ENCODE measurements around the gene PEX14.

PEX14 gene

DNA sequence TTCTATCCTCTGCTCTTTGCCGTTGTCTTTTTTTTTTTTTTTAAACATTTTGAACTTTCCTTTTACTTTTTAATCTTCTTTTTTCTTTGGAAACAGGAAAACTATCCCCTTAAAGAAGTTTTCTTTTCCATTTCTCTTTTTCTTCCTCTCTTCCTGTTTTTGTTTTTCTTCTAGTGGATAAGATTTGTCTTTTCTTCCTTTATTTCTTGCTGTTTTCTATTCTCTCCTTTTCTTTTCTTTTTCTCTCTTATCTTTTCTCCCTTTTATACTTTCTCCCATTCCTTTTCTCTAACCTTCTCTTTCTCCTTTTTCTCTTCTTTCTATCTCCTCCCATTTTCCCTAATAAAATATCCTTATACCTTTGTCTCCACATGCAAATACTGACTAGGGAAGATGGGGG lies 46.2 kb downstream of the PEX14 start:
- no peak for DNase-seq
- WGBS, result 100% methylated on average over 1 of the region's 1 CpG
- H3K18ac ChIP-seq (ENCODE audit: low read depth in 1 of 2, low read length in 2 of 2), result no peak overlapping the region
- H4K8ac ChIP-seq (ENCODE audit: low read length), result no peak overlapping the region
- no peak overlapping the region for H3K23ac ChIP-seq (ENCODE audit: low read length in 2 of 2)
- no peak overlapping the region for H2AFZ ChIP-seq (ENCODE audit: low read depth, low read length)
- H3K9ac ChIP-seq (ENCODE audit: low read length), result no peak overlapping the region
- no peak overlapping the region for H4K91ac ChIP-seq (ENCODE audit: low read length)
- no peak overlapping the region for H2BK5ac ChIP-seq (ENCODE audit: low read depth, low read length, poor library complexity, severe bottlenecking)
- H3K4ac ChIP-seq (ENCODE audit: low read depth in 1 of 2, low read length in 2 of 2), result no peak overlapping the region
- no peak overlapping the region for H2BK12ac ChIP-seq (ENCODE audit: low read length in 2 of 2)
- no peaks in the 10 kb centered on the region for H3K9me3 ChIP-seq (ENCODE audit: control insufficient read depth, low read length)
- no peaks in the 10 kb centered on the region for H3K27me3 ChIP-seq (ENCODE audit: control insufficient read depth in 1 of 2, insufficient read depth in 1 of 2, low read length in 2 of 2)
- peaks cover 33% of the 10 kb centered on the region for H3K79me1 ChIP-seq (replicated peaks; ENCODE audit: low read length, poor library complexity, severe bottlenecking)
- H2AK5ac ChIP-seq (ENCODE audit: low read length, severe bottlenecking), result no peak overlapping the region
- H2BK15ac ChIP-seq (ENCODE audit: low read depth, poor library complexity, severe bottlenecking), result no peak overlapping the region
- H3K4me2 ChIP-seq (ENCODE audit: low read length, poor library complexity, severe bottlenecking), result no peak overlapping the region
- no peaks in the 10 kb centered on the region for H3K36me3 ChIP-seq (ENCODE audit: control insufficient read depth in 1 of 2, insufficient read depth in 2 of 2, low read depth in 1 of 2, low read length in 2 of 2)
- H3K14ac ChIP-seq (ENCODE audit: low read length in 2 of 2), result no peak overlapping the region
- no peak overlapping the region for H3K4me3 ChIP-seq (ENCODE audit: insufficient read depth in 1 of 2, low read depth in 1 of 2, low read length in 2 of 2)
- H2BK120ac ChIP-seq (ENCODE audit: low read depth, low read length), result no peak overlapping the region
- peaks cover 10% of the 10 kb centered on the region for H3K4me1 ChIP-seq (ENCODE audit: control insufficient read depth, insufficient read depth, low read depth, low read length)
- no peak overlapping the region for H3K27ac ChIP-seq (ENCODE audit: low read length, poor library complexity, severe bottlenecking)

DNA sequence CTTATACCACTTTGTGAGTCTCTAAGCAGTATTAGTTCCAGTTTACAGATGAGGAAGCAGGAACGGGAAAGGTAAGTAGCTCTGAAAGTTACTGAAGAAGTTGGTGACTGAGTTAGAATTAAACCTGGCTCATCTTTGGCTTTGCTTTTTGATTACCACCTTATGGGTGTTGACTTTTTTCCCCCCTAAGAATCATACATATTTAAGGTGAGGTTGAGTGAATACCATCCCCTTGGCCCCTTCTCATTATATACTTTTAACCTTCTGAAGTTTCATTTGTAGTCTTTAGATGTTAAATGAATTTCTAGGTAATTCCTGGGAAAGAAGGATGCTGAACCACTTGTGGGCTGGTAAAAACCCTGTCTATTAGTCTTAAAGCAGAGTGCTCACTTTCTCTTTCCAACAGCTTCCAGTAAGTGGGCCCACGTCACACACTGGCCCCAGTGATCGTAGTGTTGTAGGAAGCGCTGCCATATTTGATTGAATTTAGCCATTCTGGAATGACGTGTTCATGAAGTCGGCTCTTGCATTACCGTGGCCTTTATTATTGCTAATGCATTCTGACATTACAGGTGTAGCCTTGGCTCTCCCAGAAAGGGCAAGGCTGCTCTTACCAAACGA lies 46.9 kb downstream of the PEX14 start:
- H3K79me1 ChIP-seq (replicated peaks; ENCODE audit: low read length, poor library complexity, severe bottlenecking), result peaks cover 35% of the 10 kb centered on the region
- H3K14ac ChIP-seq (ENCODE audit: low read length in 2 of 2), result no peak overlapping the region
- H4K91ac ChIP-seq (ENCODE audit: low read length), result no peak overlapping the region
- H3K9ac ChIP-seq (ENCODE audit: low read length), result no peak overlapping the region
- H3K4me1 ChIP-seq (ENCODE audit: control insufficient read depth, insufficient read depth, low read depth, low read length), result peaks cover 10% of the 10 kb centered on the region
- H3K23ac ChIP-seq (ENCODE audit: low read length in 2 of 2), result no peak overlapping the region
- H2BK12ac ChIP-seq (ENCODE audit: low read length in 2 of 2), result no peak overlapping the region
- no peak overlapping the region for H2AK5ac ChIP-seq (ENCODE audit: low read length, severe bottlenecking)
- DNase-seq, result no peak
- WGBS, result 99% methylated on average over 8 of the region's 8 CpGs
- no peak overlapping the region for H3K18ac ChIP-seq (ENCODE audit: low read depth in 1 of 2, low read length in 2 of 2)
- H3K27ac ChIP-seq (ENCODE audit: low read length, poor library complexity, severe bottlenecking), result no peak overlapping the region
- no peaks in the 10 kb centered on the region for H3K9me3 ChIP-seq (ENCODE audit: control insufficient read depth, low read length)
- no peak overlapping the region for H4K8ac ChIP-seq (ENCODE audit: low read length)
- H2AFZ ChIP-seq (ENCODE audit: low read depth, low read length), result no peak overlapping the region
- no peak overlapping the region for H2BK5ac ChIP-seq (ENCODE audit: low read depth, low read length, poor library complexity, severe bottlenecking)
- no peak overlapping the region for H3K4ac ChIP-seq (ENCODE audit: low read depth in 1 of 2, low read length in 2 of 2)
- no peaks in the 10 kb centered on the region for H3K36me3 ChIP-seq (ENCODE audit: control insufficient read depth in 1 of 2, insufficient read depth in 2 of 2, low read depth in 1 of 2, low read length in 2 of 2)
- H3K4me2 ChIP-seq (ENCODE audit: low read length, poor library complexity, severe bottlenecking), result no peak overlapping the region
- H2BK15ac ChIP-seq (ENCODE audit: low read depth, poor library complexity, severe bottlenecking), result no peak overlapping the region
- H3K4me3 ChIP-seq (ENCODE audit: insufficient read depth in 1 of 2, low read depth in 1 of 2, low read length in 2 of 2), result no peak overlapping the region
- no peak overlapping the region for H2BK120ac ChIP-seq (ENCODE audit: low read depth, low read length)
- H3K27me3 ChIP-seq (ENCODE audit: control insufficient read depth in 1 of 2, insufficient read depth in 1 of 2, low read length in 2 of 2), result no peaks in the 10 kb centered on the region

- no peak for DNase-seq
Observed at GRCh38 chr1:10522322-10522860, 47.6 kb downstream of the PEX14 start.

GRCh38 chr1:10525208-10525607 lies 50.5 kb downstream of the PEX14 start:
- no peak overlapping the region for H4K91ac ChIP-seq (ENCODE audit: low read length)
- no peak overlapping the region for H2BK15ac ChIP-seq (ENCODE audit: low read depth, poor library complexity, severe bottlenecking)
- no peak overlapping the region for H3K14ac ChIP-seq (ENCODE audit: low read length in 2 of 2)
- no peak overlapping the region for H2BK120ac ChIP-seq (ENCODE audit: low read depth, low read length)
- no peak overlapping the region for H2BK12ac ChIP-seq (ENCODE audit: low read length in 2 of 2)
- no peak overlapping the region for H3K4ac ChIP-seq (ENCODE audit: low read depth in 1 of 2, low read length in 2 of 2)
- no peak overlapping the region for H3K23ac ChIP-seq (ENCODE audit: low read length in 2 of 2)
- H2BK5ac ChIP-seq (ENCODE audit: low read depth, low read length, poor library complexity, severe bottlenecking), result no peak overlapping the region
- H3K9ac ChIP-seq (ENCODE audit: low read length), result no peak overlapping the region
- H3K18ac ChIP-seq (ENCODE audit: low read depth in 1 of 2, low read length in 2 of 2), result no peak overlapping the region
- no peaks in the 10 kb centered on the region for H3K36me3 ChIP-seq (ENCODE audit: control insufficient read depth in 1 of 2, insufficient read depth in 2 of 2, low read depth in 1 of 2, low read length in 2 of 2)
- no peak overlapping the region for H2AFZ ChIP-seq (ENCODE audit: low read depth, low read length)
- H3K79me1 ChIP-seq (replicated peaks; ENCODE audit: low read length, poor library complexity, severe bottlenecking), result peaks cover 27% of the 10 kb centered on the region
- no peaks in the 10 kb centered on the region for H3K9me3 ChIP-seq (ENCODE audit: control insufficient read depth, low read length)
- H2AK5ac ChIP-seq (ENCODE audit: low read length, severe bottlenecking), result peak overlapping the region; percentile 69
- WGBS, result 97% methylated on average over 4 of the region's 5 CpGs
- H3K4me2 ChIP-seq (ENCODE audit: low read length, poor library complexity, severe bottlenecking), result no peak overlapping the region
- H3K27ac ChIP-seq (ENCODE audit: low read length, poor library complexity, severe bottlenecking), result no peak overlapping the region
- DNase-seq, result no peak
- H3K27me3 ChIP-seq (ENCODE audit: control insufficient read depth in 1 of 2, insufficient read depth in 1 of 2, low read length in 2 of 2), result no peaks in the 10 kb centered on the region
- H4K8ac ChIP-seq (ENCODE audit: low read length), result no peak overlapping the region
- no peak overlapping the region for H3K4me3 ChIP-seq (ENCODE audit: insufficient read depth in 1 of 2, low read depth in 1 of 2, low read length in 2 of 2)
- peaks cover 11% of the 10 kb centered on the region for H3K4me1 ChIP-seq (ENCODE audit: control insufficient read depth, insufficient read depth, low read depth, low read length)

More at GRCh38 chr1:10522322-10522860, 47.6 kb downstream of the PEX14 start:
- no peaks in the 10 kb centered on the region for H3K9me3 ChIP-seq (ENCODE audit: control insufficient read depth, low read length)
- H3K27ac ChIP-seq (ENCODE audit: low read length, poor library complexity, severe bottlenecking), result no peak overlapping the region
- no peak overlapping the region for H3K14ac ChIP-seq (ENCODE audit: low read length in 2 of 2)
- no peak overlapping the region for H2AK5ac ChIP-seq (ENCODE audit: low read length, severe bottlenecking)
- H3K4me3 ChIP-seq (ENCODE audit: insufficient read depth in 1 of 2, low read depth in 1 of 2, low read length in 2 of 2), result no peak overlapping the region
- no peaks in the 10 kb centered on the region for H3K27me3 ChIP-seq (ENCODE audit: control insufficient read depth in 1 of 2, insufficient read depth in 1 of 2, low read length in 2 of 2)
- peaks cover 6% of the 10 kb centered on the region for H3K4me1 ChIP-seq (ENCODE audit: control insufficient read depth, insufficient read depth, low read depth, low read length)
- no peak overlapping the region for H3K23ac ChIP-seq (ENCODE audit: low read length in 2 of 2)
- peaks cover 36% of the 10 kb centered on the region for H3K79me1 ChIP-seq (replicated peaks; ENCODE audit: low read length, poor library complexity, severe bottlenecking)
- WGBS, result 91% methylated on average over 2 of the region's 3 CpGs
- H3K4me2 ChIP-seq (ENCODE audit: low read length, poor library complexity, severe bottlenecking), result no peak overlapping the region
- no peak overlapping the region for H2BK12ac ChIP-seq (ENCODE audit: low read length in 2 of 2)
- H3K36me3 ChIP-seq (ENCODE audit: control insufficient read depth in 1 of 2, insufficient read depth in 2 of 2, low read depth in 1 of 2, low read length in 2 of 2), result no peaks in the 10 kb centered on the region
- H2BK5ac ChIP-seq (ENCODE audit: low read depth, low read length, poor library complexity, severe bottlenecking), result no peak overlapping the region
- H2BK15ac ChIP-seq (ENCODE audit: low read depth, poor library complexity, severe bottlenecking), result no peak overlapping the region
- no peak overlapping the region for H3K18ac ChIP-seq (ENCODE audit: low read depth in 1 of 2, low read length in 2 of 2)
- H4K8ac ChIP-seq (ENCODE audit: low read length), result no peak overlapping the region
- H4K91ac ChIP-seq (ENCODE audit: low read length), result no peak overlapping the region
- no peak overlapping the region for H2BK120ac ChIP-seq (ENCODE audit: low read depth, low read length)
- H3K4ac ChIP-seq (ENCODE audit: low read depth in 1 of 2, low read length in 2 of 2), result no peak overlapping the region
- no peak overlapping the region for H2AFZ ChIP-seq (ENCODE audit: low read depth, low read length)
- H3K9ac ChIP-seq (ENCODE audit: low read length), result no peak overlapping the region

Measured in mesenchymal stem cell (in vitro differentiated cells and primary cell).